Measurements from ENCODE around the gene PEAK1. TPM values are rescaled to one million over a fixed set of nuclear protein-coding genes. Genes with fewer than 3 reads are reported as not detected.
A peak's percentile ranks its signal among the peaks of the same experiment; 100 is the strongest.

The PEAK1 gene
- total RNA-seq, result 10 to 100 TPM; 51.1 to 82.2 (median 58.1) TPM

GRCh38 chr15:77419836-77420609 is at the start of gene PEAK1:
Gene PEAK1, minus strand, starts transcription at chr15:77420104. Its CDS starts 238,178 bp downstream, at chr15:77181926.
- in situ Hi-C loops (cut with MboI; ENCODE audit: low pct_ligation_motif_present in 1 of 4, low pct_unique_long_range_greater_than_20kb in 1 of 4, low sequenced_read_pairs in 3 of 4), result no loop called here
- WGBS, 2 donors (ENCODE audit: low coverage in 1 of 2), result 0% methylated on average over 6 to 61 of the region's 92 CpGs

GRCh38 chr15:77468896-77469295 is 49.0 kb upstream of the PEAK1 start:
- TF ChIP-seq EP300 (IDR thresholded peaks at IDR 0.05; ENCODE audit: low read depth) (no peak), POLR2AphosphoS5 (IDR thresholded peaks at IDR 0.05) (no peak)
- 80 to 97% methylated on average over 3 of the region's 3 CpGs for WGBS, 2 donors (ENCODE audit: low coverage in 1 of 2)
- Histone ChIP-seq H3K27me3 (no peaks in the 10 kb centered on the region), H3K9me3 (no peaks in the 10 kb centered on the region), H3K4me1 (peaks cover 0 to 2% (median 0%) of the 10 kb centered on the region in 4 donors), H3K36me3 (peaks cover 0 to 71% (median 28%) of the 10 kb centered on the region in 4 donors), H3K27ac (no peak overlapping the region), H3K4me3 (no peak overlapping the region)
- in situ Hi-C loops (cut with MboI; ENCODE audit: low pct_ligation_motif_present in 1 of 4, low pct_unique_long_range_greater_than_20kb in 1 of 4, low sequenced_read_pairs in 3 of 4) (no loop called here), intact Hi-C loops (cut with DNase I; ENCODE audit: low total_unique reads) (no loop called here)
- DNase-seq, result no peak

More at GRCh38 chr15:77419836-77420609, at the start of gene PEAK1:
- no peak for TF ChIP-seq EP300 (IDR thresholded peaks at IDR 0.05; ENCODE audit: low read depth)
- peak; percentile 86 to 96 (median 93) for TF ChIP-seq POLR2AphosphoS5 (IDR thresholded peaks at IDR 0.05)
- TF ChIP-seq POLR2A (IDR thresholded peaks at IDR 0.05), result peak; percentile 88
- TF ChIP-seq CTCF (IDR thresholded peaks at IDR 0.05), result no peak
- Histone ChIP-seq H3K27me3 (no peaks in the 10 kb centered on the region), H3K36me3 (no peaks in the 10 kb centered on the region), H3K4me3 (peak within 1 kb of the TSS; percentile 89 to 99 (median 94)), H3K4me1 (peaks cover 0 to 61% (median 41%) of the 10 kb centered on the region in 4 donors), H3K27ac (peak within 1 kb of the TSS; percentile 96 to 98 (median 97)), H3K9me3 (no peaks in the 10 kb centered on the region)
- intact Hi-C loops (cut with DNase I; ENCODE audit: low total_unique reads), result loop anchor here (2.0 kb wide), 1 partner anchor 77 kb away; no protein-coding TSS in a partner anchor
- peak; percentile 100 for DNase-seq

GRCh38 chr15:77466521-77466920 is 46.6 kb upstream of the PEAK1 start:
- Histone ChIP-seq H3K36me3 (peaks cover 0 to 58% (median 25%) of the 10 kb centered on the region in 4 donors), H3K27me3 (no peaks in the 10 kb centered on the region), H3K27ac (no peak overlapping the region), H3K4me1 (peaks cover 0 to 2% (median 0%) of the 10 kb centered on the region in 4 donors), H3K9me3 (no peaks in the 10 kb centered on the region), H3K4me3 (no peak overlapping the region)
- TF ChIP-seq EP300 (IDR thresholded peaks at IDR 0.05; ENCODE audit: low read depth) (no peak), POLR2A (IDR thresholded peaks at IDR 0.05) (no peak), CTCF (IDR thresholded peaks at IDR 0.05) (no peak), POLR2AphosphoS5 (IDR thresholded peaks at IDR 0.05) (no peak)
- in situ Hi-C loops (cut with MboI; ENCODE audit: low pct_ligation_motif_present in 1 of 4, low pct_unique_long_range_greater_than_20kb in 1 of 4, low sequenced_read_pairs in 3 of 4), result no loop called here
- intact Hi-C loops (cut with DNase I; ENCODE audit: low total_unique reads), result no loop called here
- no peak for DNase-seq
- WGBS, 2 donors (ENCODE audit: low coverage in 1 of 2), result 78 to 90% methylated on average over 1 of the region's 1 CpG

GRCh38 chr15:77464129-77464865 is 44.4 kb upstream of the PEAK1 start:
- in situ Hi-C loops (cut with MboI; ENCODE audit: low pct_ligation_motif_present in 1 of 4, low pct_unique_long_range_greater_than_20kb in 1 of 4, low sequenced_read_pairs in 3 of 4), result no loop called here

More at GRCh38 chr15:77464129-77464865, 44.4 kb upstream of the PEAK1 start:
- Histone ChIP-seq H3K4me3 (no peak overlapping the region), H3K4me1 (peaks cover 0 to 2% (median 0%) of the 10 kb centered on the region in 4 donors), H3K27me3 (no peaks in the 10 kb centered on the region), H3K9me3 (no peaks in the 10 kb centered on the region), H3K27ac (no peak overlapping the region), H3K36me3 (peaks cover 0 to 45% (median 22%) of the 10 kb centered on the region in 4 donors)
- intact Hi-C loops (cut with DNase I; ENCODE audit: low total_unique reads), result no loop called here
- no peak for DNase-seq
- WGBS, 2 donors (ENCODE audit: low coverage in 1 of 2), result 88 to 96% methylated on average over 2 to 3 of the region's 3 CpGs
- no peak for TF ChIP-seq CTCF (IDR thresholded peaks at IDR 0.05)
- no peak for TF ChIP-seq POLR2A (IDR thresholded peaks at IDR 0.05)
- TF ChIP-seq POLR2AphosphoS5 (IDR thresholded peaks at IDR 0.05), result no peak
- no peak for TF ChIP-seq EP300 (IDR thresholded peaks at IDR 0.05; ENCODE audit: low read depth)
